IPS-NIHi7 (cell line): Measurements from ENCODE around the gene DCLRE1B.

Experiments used
- DNase-seq: peaks from one replicate; pipeline ENCODE4 v3.0.0; 2012; ENCODE audit warnings: mixed read lengths; ENCODE audit errors: extremely low spot score

DCLRE1B gene

GRCh38 chr1:113887402-113888175 is 17.5 kb upstream of the DCLRE1B start, which contains the start of gene BCL2L15:
Gene BCL2L15 (minus strand): TSS chr1:113887581. CDS start chr1:113887375, 206 bp downstream.
- DNase-seq: no peak

GRCh38 chr1:113890816-113891215 is 14.3 kb upstream of the DCLRE1B start:
- no peak for DNase-seq

- no peak for DNase-seq
These were observed 13.4 kb upstream of the DCLRE1B start for GRCh38 chr1:113891631-113892220.

- DNase-seq: no peak
These were observed 11.9 kb upstream of the DCLRE1B start for GRCh38 chr1:113893267-113893666.

GRCh38 chr1:113895098-113895497 is 10.0 kb upstream of the DCLRE1B start:
- DNase-seq: no peak

GRCh38 chr1:113895961-113896360 is 9.2 kb upstream of the DCLRE1B start:
- DNase-seq: no peak

GRCh38 chr1:113898241-113898814 is 6.8 kb upstream of the DCLRE1B start:
- DNase-seq: no peak

- no peak for DNase-seq
These were observed 6.0 kb upstream of the DCLRE1B start for GRCh38 chr1:113899111-113899510.

- no peak for DNase-seq
These were observed 3.9 kb upstream of the DCLRE1B start for GRCh38 chr1:113901191-113901590.

- DNase-seq: no peak
These were observed 1.4 kb upstream of the DCLRE1B start for GRCh38 chr1:113903501-113904292.

GRCh38 chr1:113904293-113904673 is 843 bp upstream of the DCLRE1B start:
- DNase-seq: peak; percentile 65

GRCh38 chr1:113905435-113905861 is 322 bp downstream of the DCLRE1B start:
- DNase-seq: peak; percentile 78

GRCh38 chr1:113912594-113913311 is 7.6 kb downstream of the DCLRE1B start:
- no peak for DNase-seq

GRCh38 chr1:113913312-113913668 is 8.2 kb downstream of the DCLRE1B start:
- DNase-seq: no peak

GRCh38 chr1:113913887-113914664 is 8.9 kb downstream of the DCLRE1B start:
- no peak for DNase-seq

- DNase-seq: no peak
These were observed 11.8 kb downstream of the DCLRE1B start for GRCh38 chr1:113916974-113917373.

- DNase-seq: no peak
These were observed 12.4 kb downstream of the DCLRE1B start for GRCh38 chr1:113917400-113918082.

- no peak for DNase-seq
These were observed 13.1 kb downstream of the DCLRE1B start for GRCh38 chr1:113918243-113918642.

- DNase-seq: no peak
These were observed 17.8 kb downstream of the DCLRE1B start for GRCh38 chr1:113922957-113923356.

GRCh38 chr1:113924473-113924872 is 19.3 kb downstream of the DCLRE1B start:
- no peak for DNase-seq
